Fibroblast of mammary gland (primary cell): ENCODE results near the gene RNASE11.
"Not testable (repeated sequence)": the region's sequence is repeated elsewhere in the genome, so short reads cannot be mapped to it uniquely, and the experiment has no call there.

ENCODE experiments used
- DNase-seq: peaks from one replicate; pipeline ENCODE4 v3.0.0-alpha.2; 2010; ENCODE audit warnings: low read depth
- H3K4me3 ChIP-seq: 2 replicates; pipeline ENCODE4 v1.5.1; 2011; ENCODE audit warnings: low read depth, mild to moderate bottlenecking, low read length, moderate library complexity; ENCODE audit not compliant: control insufficient read depth
- TF ChIP-seq, protein P1 (sequence below): conservative IDR thresholded peaks from 2 replicates; pipeline ENCODE4 v1.5.1; 2011; ENCODE audit warnings: low read depth, low read length, inconsistent platforms; ENCODE audit not compliant: control insufficient read depth, insufficient read depth

The RNASE11 gene

DNA sequence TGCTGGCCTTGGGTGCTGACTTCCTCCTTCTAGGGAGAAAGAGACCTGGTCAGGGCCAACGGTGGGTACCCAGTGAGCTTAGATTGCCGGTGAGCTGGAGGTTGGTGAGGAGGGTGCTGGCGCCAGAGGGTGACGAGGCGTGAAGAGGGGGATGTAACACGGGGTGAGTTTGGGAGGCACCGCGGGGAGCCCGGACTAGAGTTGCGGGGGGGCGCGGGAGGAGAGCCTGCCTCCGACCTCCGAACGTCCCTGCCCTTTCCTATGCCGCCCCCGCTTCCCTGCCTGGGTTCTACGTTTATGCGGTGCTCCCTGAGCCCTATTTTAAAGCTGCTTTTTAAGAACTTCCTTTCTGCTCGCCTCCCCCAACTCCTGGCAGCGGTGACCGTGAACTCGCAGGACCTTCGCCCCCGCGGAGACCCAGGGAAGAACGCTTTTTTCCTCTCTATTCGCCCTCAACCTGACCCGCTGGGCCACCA lies 35.1 kb upstream of the RNASE11 start:
- DNase-seq, result no peak
- peak overlapping the region; percentile 29 for H3K4me3 ChIP-seq
- TF ChIP-seq, protein P1, sequence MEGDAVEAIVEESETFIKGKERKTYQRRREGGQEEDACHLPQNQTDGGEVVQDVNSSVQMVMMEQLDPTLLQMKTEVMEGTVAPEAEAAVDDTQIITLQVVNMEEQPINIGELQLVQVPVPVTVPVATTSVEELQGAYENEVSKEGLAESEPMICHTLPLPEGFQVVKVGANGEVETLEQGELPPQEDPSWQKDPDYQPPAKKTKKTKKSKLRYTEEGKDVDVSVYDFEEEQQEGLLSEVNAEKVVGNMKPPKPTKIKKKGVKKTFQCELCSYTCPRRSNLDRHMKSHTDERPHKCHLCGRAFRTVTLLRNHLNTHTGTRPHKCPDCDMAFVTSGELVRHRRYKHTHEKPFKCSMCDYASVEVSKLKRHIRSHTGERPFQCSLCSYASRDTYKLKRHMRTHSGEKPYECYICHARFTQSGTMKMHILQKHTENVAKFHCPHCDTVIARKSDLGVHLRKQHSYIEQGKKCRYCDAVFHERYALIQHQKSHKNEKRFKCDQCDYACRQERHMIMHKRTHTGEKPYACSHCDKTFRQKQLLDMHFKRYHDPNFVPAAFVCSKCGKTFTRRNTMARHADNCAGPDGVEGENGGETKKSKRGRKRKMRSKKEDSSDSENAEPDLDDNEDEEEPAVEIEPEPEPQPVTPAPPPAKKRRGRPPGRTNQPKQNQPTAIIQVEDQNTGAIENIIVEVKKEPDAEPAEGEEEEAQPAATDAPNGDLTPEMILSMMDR, result no peak

DNA sequence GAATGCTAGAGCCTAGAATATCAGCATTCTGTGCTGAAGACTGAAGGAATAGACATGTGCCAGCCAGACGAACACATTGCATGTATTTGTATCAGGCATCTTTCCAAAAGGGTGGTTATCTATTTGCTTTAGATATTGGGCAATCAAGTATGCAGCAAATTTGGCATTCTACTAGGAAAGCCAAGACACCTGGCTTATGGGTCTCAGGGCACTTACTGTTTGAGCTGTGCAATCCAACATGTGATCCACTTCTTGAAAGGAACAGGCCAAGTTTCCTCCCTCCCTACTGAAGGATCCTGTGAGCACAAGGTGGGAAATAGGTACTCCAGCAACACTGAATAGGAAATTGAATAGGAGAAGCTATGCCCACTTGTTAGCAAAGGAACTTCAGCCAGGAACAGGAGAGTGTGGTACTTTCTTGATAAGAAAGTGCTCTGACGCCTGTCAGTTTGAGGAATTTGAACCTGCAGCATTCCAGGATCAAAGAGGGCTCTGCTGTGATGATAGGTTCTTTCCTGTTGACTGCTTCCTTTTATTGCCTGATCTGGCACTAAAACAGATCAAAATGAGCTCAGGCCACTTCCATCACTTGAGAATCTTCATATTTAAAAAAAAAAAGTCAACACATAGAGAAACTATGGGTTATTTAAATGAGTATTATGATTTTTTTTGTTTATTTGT lies 33.1 kb upstream of the RNASE11 start:
- H3K4me3 ChIP-seq, result no peak overlapping the region
- TF ChIP-seq, protein P1, result no peak
- DNase-seq, result no peak

DNA sequence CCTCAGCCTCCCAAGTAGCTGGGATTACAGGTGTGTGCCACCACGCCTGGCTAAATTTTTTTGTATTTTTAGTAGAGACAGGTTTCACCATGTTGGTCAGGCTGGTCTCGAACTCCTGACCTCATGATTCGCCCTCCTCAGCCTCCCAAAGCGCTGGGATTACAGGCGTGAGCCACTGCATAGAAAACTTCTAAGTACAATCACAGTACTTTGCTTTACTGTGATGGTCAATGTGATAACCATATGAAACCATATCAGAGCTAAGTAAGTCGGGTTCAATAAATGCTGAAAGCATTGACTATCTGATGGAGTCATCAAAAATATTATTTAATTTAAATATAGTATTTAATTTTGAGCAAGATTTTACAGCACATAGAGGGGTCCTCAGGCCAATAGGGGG lies 31.9 kb upstream of the RNASE11 start:
- DNase-seq, H3K4me3 ChIP-seq: not testable (repeated sequence)

DNA sequence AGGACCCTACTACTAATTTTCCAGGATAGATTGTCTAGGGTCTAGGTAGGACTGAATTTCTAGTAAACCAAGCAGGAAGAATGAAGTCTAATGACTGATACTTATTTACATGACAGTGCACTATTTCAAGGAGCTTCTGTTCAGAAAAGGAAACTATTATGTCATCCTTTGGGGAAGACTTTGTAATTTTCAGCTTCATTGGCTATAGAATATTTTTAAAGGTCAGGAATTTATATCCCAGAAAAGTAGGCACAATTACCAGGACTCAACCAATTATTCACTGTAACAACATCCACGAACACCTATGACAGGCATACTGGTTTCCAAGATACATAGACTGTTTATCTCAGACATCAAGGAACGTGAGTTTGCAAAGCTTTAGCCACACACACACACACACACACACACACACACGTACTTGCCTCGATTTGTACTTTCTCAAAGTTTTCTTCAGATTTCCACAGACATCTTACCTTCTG lies 30.5 kb upstream of the RNASE11 start:
- no peak overlapping the region for H3K4me3 ChIP-seq
- DNase-seq, result no peak
- TF ChIP-seq, protein P1, result no peak

DNA sequence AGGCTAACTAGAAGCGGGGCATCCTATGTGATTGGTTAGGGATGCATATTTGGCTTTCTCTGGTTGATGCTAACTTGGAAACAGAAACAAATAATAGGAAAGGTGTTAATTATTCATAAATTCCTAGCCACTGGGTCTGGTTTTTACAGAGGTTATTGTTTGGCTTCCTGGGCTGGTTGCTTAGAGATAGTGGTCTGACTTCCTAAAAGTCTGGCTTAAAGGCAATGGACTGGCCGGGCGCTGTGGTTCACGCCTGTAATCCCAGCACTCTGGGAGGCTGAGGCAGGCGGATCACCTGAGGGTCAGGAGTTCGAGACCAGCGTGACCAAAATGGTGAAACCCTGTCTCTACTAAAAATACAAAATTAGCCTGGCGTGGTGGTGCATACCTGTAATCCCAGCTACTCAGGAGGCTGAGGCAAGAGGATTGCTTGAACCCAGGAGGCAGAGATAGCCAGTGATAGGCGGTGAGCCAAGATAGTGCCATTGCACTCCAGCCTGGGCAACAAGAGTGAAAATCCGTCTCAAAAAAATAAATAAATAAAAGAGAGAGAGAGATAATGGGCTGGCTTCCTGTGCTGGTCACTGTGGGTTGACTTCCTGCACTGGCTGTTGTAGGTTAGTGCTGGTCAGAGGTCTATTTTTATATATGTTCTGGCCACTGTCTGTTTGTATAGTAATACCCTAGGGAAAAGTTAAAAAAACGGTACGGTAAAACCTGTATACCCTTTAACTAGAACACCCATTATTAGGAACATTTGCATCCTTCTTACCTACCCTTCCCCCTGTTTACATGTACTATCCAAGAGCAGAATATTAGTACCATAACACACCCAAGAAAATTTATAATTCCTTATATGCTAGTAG lies 29.6 kb upstream of the RNASE11 start:
- DNase-seq, result no peak
- no peak overlapping the region for H3K4me3 ChIP-seq
- TF ChIP-seq, protein P1, result no peak

DNA sequence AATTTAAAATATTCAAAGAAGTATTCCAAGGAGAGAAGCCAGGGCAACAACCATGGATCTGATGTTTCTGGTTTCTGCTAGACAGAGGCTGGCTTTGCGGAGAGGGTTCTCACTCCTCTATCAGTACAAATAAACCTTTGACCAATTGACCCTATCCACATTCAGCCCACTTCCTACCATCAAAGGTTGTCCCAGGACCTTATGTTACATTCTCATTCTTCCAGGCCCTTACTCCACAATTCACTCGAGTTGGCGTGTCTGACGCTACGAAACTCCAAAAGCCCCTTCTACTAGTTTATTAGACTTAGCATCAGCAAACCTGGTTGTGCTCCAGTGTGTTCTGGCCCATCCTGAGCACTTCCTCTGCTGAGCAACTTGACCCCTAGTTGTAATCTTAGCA lies 28.2 kb upstream of the RNASE11 start:
- no peak for DNase-seq
- no peak overlapping the region for H3K4me3 ChIP-seq
- TF ChIP-seq, protein P1, result no peak
